ENCODE results near the gene SLC44A2. TPM values are rescaled to one million over a fixed set of nuclear protein-coding genes. Genes with fewer than 3 reads are reported as not detected.
"Not testable (repeated sequence)": the region's sequence is repeated elsewhere in the genome, so short reads cannot be mapped to it uniquely, and the experiment has no call there.

SLC44A2 gene
- total RNA-seq, 2 donors from 2014 or later, result 106 to 240 TPM

DNA sequence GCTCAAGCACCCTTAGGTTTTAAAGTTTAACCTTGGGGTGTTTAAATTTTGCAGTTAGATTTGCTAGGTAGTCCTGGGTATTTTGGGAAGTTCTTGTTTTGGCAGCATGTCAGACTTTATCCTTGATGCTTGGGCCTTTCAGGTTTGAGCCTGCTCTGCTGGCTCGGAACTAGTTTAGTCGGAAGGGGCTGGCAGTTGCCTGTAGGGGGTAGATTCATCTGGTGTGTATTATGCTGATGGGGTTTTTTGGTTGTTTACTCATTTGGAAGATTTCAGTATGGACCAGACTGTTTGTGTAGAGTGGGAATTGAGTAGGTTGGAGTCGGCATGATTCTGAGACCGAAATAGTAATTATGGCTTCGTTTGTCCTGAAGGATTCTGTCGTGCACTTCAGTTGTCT lies 43.9 kb downstream of the SLC44A2 start:
- Histone ChIP-seq H3K9ac (ENCODE audit: extremely low read depth, low read length, poor library complexity, severe bottlenecking) (no peak overlapping the region), H3K4me1 (ENCODE audit: control insufficient read depth, insufficient read depth, low read length) (no peaks in the 10 kb centered on the region), H3K27me3 (ENCODE audit: control insufficient read depth, insufficient read depth, low read length, poor library complexity, severe bottlenecking) (no peaks in the 10 kb centered on the region), H3K9me3 (ENCODE audit: control insufficient read depth, low read length) (no peaks in the 10 kb centered on the region), H3K27ac (ENCODE audit: low read depth, low read length) (no peak overlapping the region), H3K36me3 (ENCODE audit: control insufficient read depth, insufficient read depth, low read length) (peaks cover 84% of the 10 kb centered on the region), H3K4me3 (ENCODE audit: low read length) (no peak overlapping the region)
- WGBS, 2 experiments (ENCODE audit: insufficient coverage in 1 of 2, insufficient read length in 1 of 2), result 95 to 96% methylated on average over 6 of the region's 6 CpGs
- peak overlapping the region; percentile 71 for H3K27ac Mint-ChIP-seq
- H3K36me3 Mint-ChIP-seq (ENCODE audit: low read depth), result peaks cover 66% of the 10 kb centered on the region
- H3K9me3 Mint-ChIP-seq, result no peaks in the 10 kb centered on the region
- H3K27me3 Mint-ChIP-seq (ENCODE audit: insufficient read depth), result no peaks in the 10 kb centered on the region
- no peak overlapping the region for H3K4me3 Mint-ChIP-seq
- H3K4me1 Mint-ChIP-seq, result no peaks in the 10 kb centered on the region
- TF ChIP-seq CTCF (conservative IDR thresholded peaks at IDR 0.05), result no peak
- DNase-seq, result no peak

- TF ChIP-seq CTCF (conservative IDR thresholded peaks at IDR 0.05), result no peak
- Mint-ChIP-seq H3K4me3 (no peak overlapping the region), H3K27me3 (ENCODE audit: insufficient read depth) (no peaks in the 10 kb centered on the region), H3K9me3 (no peaks in the 10 kb centered on the region), H3K27ac (no peak overlapping the region), H3K36me3 (ENCODE audit: low read depth) (peaks cover 75% of the 10 kb centered on the region), H3K4me1 (no peaks in the 10 kb centered on the region)
- Histone ChIP-seq H3K4me3 (ENCODE audit: low read length) (no peak overlapping the region), H3K4me1 (ENCODE audit: control insufficient read depth, insufficient read depth, low read length) (no peaks in the 10 kb centered on the region), H3K27ac (ENCODE audit: low read depth, low read length) (no peak overlapping the region), H3K27me3 (ENCODE audit: control insufficient read depth, insufficient read depth, low read length, poor library complexity, severe bottlenecking) (no peaks in the 10 kb centered on the region), H3K9me3 (ENCODE audit: control insufficient read depth, low read length) (no peaks in the 10 kb centered on the region), H3K36me3 (ENCODE audit: control insufficient read depth, insufficient read depth, low read length) (peaks cover 91% of the 10 kb centered on the region), H3K9ac (ENCODE audit: extremely low read depth, low read length, poor library complexity, severe bottlenecking) (no peak overlapping the region)
- no peak for DNase-seq
- 98 to 100% methylated on average over 1 of the region's 1 CpG for WGBS, 2 experiments (ENCODE audit: insufficient coverage in 1 of 2, insufficient read length in 1 of 2)
These were observed 44.8 kb downstream of the SLC44A2 start for GRCh38 chr19:10670182-10670581.

DNA sequence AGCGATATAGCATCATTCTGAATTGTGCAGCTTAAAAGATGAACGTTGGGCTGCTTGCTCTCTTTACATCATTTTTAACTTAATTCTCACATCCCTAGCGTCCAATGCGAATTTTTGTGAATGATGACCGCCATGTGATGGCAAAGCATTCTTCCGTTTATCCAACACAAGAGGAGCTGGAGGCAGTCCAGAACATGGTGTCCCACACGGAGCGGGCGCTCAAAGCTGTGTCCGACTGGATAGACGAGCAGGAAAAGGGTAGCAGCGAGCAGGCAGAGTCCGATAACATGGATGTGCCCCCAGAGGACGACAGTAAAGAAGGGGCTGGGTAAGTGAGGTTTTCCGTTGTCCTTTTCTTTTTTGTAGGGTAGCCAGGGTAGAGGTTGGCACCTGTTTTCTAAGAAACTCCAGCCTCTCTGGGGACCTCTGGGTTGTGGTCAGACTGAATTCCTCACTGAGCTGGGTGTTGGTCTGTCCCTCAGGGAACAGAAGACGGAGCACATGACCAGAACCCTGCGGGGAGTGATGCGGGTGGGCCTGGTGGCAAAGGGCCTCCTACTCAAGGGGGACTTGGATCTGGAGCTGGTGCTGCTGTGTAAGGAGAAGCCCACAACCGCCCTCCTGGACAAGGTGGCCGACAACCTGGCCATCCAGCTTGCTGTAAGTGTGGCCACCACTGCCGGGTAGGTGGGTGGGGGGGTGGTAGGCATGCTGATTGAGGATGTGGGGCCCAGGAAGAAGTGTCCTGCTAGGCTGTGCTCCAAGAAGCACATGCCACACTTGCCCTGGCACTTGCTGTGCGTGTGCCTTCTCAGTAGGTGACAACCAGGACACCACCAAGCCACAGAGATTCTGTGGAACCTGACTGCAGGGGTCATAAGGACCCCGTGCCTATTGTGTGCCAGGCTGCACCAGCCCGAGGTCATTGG lies 45.8 kb downstream of the SLC44A2 start:
- Histone ChIP-seq H3K9me3 (ENCODE audit: control insufficient read depth, low read length) (no peaks in the 10 kb centered on the region), H3K4me1 (ENCODE audit: control insufficient read depth, insufficient read depth, low read length) (no peaks in the 10 kb centered on the region), H3K27me3 (ENCODE audit: control insufficient read depth, insufficient read depth, low read length, poor library complexity, severe bottlenecking) (no peaks in the 10 kb centered on the region), H3K36me3 (ENCODE audit: control insufficient read depth, insufficient read depth, low read length) (peaks cover 92% of the 10 kb centered on the region), H3K27ac (ENCODE audit: low read depth, low read length) (no peak overlapping the region), H3K4me3 (ENCODE audit: low read length) (no peak overlapping the region), H3K9ac (ENCODE audit: extremely low read depth, low read length, poor library complexity, severe bottlenecking) (no peak overlapping the region)
- no peak overlapping the region for H3K4me3 Mint-ChIP-seq
- DNase-seq, result no peak
- peak overlapping the region; percentile 21 for H3K27ac Mint-ChIP-seq
- H3K27me3 Mint-ChIP-seq (ENCODE audit: insufficient read depth), result no peaks in the 10 kb centered on the region
- no peaks in the 10 kb centered on the region for H3K4me1 Mint-ChIP-seq
- peaks cover 80% of the 10 kb centered on the region for H3K36me3 Mint-ChIP-seq (ENCODE audit: low read depth)
- WGBS, 2 experiments (ENCODE audit: insufficient coverage in 1 of 2, insufficient read length in 1 of 2), result 92 to 96% methylated on average over 20 to 24 of the region's 24 CpGs
- H3K9me3 Mint-ChIP-seq, result no peaks in the 10 kb centered on the region
- no peak for TF ChIP-seq CTCF (conservative IDR thresholded peaks at IDR 0.05)

DNA sequence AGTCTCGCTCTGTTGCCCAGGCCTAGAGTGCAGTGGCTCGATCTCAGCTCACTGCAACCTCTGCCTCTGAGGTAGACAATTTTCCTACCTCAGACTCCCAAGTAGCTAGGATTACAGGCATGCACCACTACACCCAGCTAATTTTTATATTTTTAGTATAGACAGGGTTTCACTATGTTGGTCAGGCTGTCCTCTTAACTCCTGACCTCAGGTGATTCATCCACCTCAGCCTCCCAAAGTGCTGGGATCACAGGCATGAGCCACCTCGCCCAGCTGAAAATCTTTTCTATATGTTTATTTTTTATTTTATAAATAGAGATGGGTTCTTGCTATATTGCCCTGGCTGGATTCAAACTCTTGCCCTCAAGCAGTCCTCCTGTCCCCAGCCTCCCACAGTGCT lies 46.6 kb downstream of the SLC44A2 start:
- peaks cover 88% of the 10 kb centered on the region for H3K36me3 ChIP-seq (ENCODE audit: control insufficient read depth, insufficient read depth, low read length)
- H3K4me1 Mint-ChIP-seq; H3K9me3 ChIP-seq (ENCODE audit: control insufficient read depth, low read length); H3K27me3 ChIP-seq (ENCODE audit: control insufficient read depth, insufficient read depth, low read length, poor library complexity, severe bottlenecking); H3K4me3 Mint-ChIP-seq; DNase-seq; H3K4me1 ChIP-seq (ENCODE audit: control insufficient read depth, insufficient read depth, low read length); H3K4me3 ChIP-seq (ENCODE audit: low read length); H3K27ac ChIP-seq (ENCODE audit: low read depth, low read length); H3K9me3 Mint-ChIP-seq; H3K9ac ChIP-seq (ENCODE audit: extremely low read depth, low read length, poor library complexity, severe bottlenecking); H3K27ac Mint-ChIP-seq; H3K27me3 Mint-ChIP-seq (ENCODE audit: insufficient read depth): not testable (repeated sequence)
- WGBS, 2 experiments (ENCODE audit: insufficient coverage in 1 of 2, insufficient read length in 1 of 2), result 93 to 100% methylated on average over 2 of the region's 3 CpGs
- H3K36me3 Mint-ChIP-seq (ENCODE audit: low read depth), result peaks cover 75% of the 10 kb centered on the region

DNA sequence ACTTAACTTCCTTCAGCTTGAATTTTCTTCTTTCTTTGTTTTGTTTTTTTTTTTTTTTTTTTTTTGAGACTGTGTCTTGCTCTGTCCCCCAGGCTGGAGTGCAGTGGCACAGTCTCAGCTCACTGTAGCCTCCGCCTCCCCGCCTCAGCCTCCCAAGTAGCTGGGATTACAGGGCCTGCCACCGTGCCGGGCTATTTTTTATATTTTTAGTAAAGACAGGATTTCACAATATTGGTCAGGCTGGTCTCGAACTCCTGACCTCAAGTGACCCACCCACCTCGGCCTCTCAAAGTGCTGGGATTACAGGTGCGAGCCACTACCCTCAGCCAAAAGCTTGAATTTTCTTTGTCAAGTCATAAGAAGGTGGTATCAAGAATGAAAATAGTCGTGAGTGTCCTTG lies 49.9 kb downstream of the SLC44A2 start:
- H3K27me3 ChIP-seq (ENCODE audit: control insufficient read depth, insufficient read depth, low read length, poor library complexity, severe bottlenecking); H3K27ac ChIP-seq (ENCODE audit: low read depth, low read length); DNase-seq; H3K27ac Mint-ChIP-seq; H3K4me1 ChIP-seq (ENCODE audit: control insufficient read depth, insufficient read depth, low read length); H3K27me3 Mint-ChIP-seq (ENCODE audit: insufficient read depth); H3K9ac ChIP-seq (ENCODE audit: extremely low read depth, low read length, poor library complexity, severe bottlenecking); H3K4me3 ChIP-seq (ENCODE audit: low read length); H3K9me3 ChIP-seq (ENCODE audit: control insufficient read depth, low read length); H3K4me3 Mint-ChIP-seq; H3K9me3 Mint-ChIP-seq; H3K4me1 Mint-ChIP-seq: not testable (repeated sequence)
- WGBS, 2 experiments (ENCODE audit: insufficient coverage in 1 of 2, insufficient read length in 1 of 2), result 93 to 97% methylated on average over 8 of the region's 8 CpGs
- peaks cover 86% of the 10 kb centered on the region for H3K36me3 Mint-ChIP-seq (ENCODE audit: low read depth)
- peaks cover 93% of the 10 kb centered on the region for H3K36me3 ChIP-seq (ENCODE audit: control insufficient read depth, insufficient read depth, low read length)
